GM18508 (cell line): ENCODE measurements around the gene PPP1R7.
"Not testable (repeated sequence)": the region's sequence is repeated elsewhere in the genome, so short reads cannot be mapped to it uniquely, and the experiment has no call there.

Experiments
- ATAC-seq: cut with Tn5 transposase; IDR thresholded peaks from one replicate; pipeline ENCODE4 v1.9.1; 2021; ENCODE audit warnings: moderate number of reproducible peaks; ENCODE audit not compliant: insufficient read depth, unreplicated experiment

Gene PPP1R7

GRCh38 chr2:241189093-241189855 lies 39.0 kb downstream of the PPP1R7 start:
- no peak for ATAC-seq

- ATAC-seq, result no peak
Observed at GRCh38 chr2:241189856-241190201, 39.6 kb downstream of the PPP1R7 start.

- ATAC-seq, result no peak
Observed at GRCh38 chr2:241190291-241190981, 40.2 kb downstream of the PPP1R7 start.

DNA sequence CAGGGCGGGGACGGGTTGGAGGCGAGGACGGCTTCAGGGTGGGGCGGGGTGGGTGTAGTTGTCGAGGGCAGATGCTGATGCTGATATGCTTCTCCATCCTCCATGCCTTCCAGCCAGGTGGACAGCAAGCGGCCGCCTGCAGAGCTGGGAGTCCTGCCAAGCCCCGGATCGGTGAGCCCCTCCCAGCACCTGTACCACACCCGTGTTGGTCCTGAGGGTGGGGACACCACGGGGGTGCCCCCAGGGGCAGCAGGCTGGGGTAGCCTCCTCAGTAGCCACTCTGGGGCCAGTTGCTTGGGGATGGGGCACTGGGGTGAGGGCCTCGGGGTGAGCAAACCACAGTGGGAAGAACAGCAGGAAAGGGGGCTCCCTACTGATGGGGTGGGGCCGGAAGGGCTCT lies 40.8 kb downstream of the PPP1R7 start:
- no peak for ATAC-seq

- ATAC-seq, result no peak
Observed at GRCh38 chr2:241193271-241193670, 43.0 kb downstream of the PPP1R7 start.

DNA sequence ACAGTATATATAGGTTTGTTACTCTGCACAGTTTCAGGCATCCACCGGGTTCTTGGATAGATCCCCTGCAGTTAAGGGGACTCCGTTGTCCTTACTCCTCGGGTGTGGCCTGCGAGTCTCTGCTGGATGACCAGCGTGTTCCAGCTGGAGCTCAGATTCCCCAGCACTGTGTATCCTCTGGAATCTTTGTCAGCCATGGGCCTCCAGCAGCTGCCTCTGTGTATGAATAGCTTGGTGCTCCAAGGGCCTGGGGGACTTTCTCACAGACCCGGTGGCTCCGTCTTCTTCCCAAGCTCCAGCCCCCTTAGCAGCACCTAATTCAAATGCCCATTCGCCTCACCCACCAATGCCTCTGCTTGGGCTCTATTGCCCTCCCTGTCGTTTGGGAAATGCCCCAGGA lies 44.5 kb downstream of the PPP1R7 start:
- ATAC-seq, result no peak

GRCh38 chr2:241195506-241196130 lies 45.4 kb downstream of the PPP1R7 start:
- ATAC-seq, result no peak

DNA sequence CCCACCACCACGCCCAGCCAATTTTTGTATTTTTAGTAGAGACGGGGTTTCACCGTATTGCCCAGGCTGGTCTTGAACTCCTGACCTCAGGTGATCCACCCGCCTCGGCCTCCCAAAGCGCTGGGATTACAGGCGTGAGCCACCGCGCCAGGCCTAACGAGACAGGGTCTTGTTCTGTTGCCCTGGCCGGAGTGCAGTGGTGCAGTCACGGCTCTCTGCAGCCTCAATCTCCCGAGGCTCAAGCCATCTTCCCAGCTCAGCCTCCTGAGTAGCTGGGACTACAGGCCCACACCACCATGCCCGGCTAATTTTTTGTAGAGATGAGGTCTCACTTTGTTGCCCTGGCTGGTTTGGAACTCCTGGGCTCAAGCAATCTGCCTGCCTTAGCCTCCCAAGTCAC lies 47.0 kb downstream of the PPP1R7 start:
- not testable (repeated sequence) for ATAC-seq

GRCh38 chr2:241197947-241198346 lies 47.7 kb downstream of the PPP1R7 start:
- no peak for ATAC-seq

DNA sequence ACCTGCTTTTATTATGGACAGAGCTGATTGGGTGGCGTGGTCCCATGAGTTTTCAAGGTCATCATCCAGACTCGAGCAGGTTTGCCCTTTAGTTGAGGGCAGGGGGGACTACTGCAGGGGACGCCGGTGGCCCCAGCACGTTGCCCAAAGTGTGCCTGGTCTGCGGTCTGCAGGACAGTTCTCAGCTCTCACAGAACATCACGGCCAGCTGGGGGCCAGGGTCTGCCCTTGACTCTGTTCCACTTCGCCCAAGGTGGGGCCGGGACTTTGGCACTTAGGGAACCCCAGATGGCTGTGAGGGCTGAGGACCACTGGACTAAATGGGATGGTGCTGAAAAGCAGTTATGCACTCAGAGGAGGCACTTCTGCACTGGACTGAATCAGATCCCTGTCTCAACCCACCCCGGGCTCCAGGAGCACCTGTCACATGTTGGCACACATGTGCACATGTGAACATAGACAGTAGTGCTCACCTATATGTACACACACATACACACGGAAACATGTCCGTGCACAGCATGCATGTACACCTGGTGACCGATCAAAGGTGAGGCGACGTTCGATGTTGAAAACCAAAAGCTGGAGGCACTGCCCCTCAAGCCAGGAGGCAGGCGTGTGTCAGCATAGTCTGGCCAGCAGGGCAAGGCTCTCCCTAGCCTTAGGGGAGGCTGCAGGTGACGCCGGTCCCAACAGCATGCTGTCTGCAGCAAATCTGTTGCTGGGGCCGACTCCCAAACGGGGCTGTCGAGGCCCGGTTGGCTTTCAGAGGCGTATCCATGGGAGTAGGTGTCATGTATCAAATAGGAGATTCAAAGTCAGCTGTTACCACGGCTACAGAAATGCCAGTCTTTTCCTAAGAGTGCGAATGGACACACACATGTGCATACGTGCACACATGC lies 48.4 kb downstream of the PPP1R7 start:
- ATAC-seq, result no peak

DNA sequence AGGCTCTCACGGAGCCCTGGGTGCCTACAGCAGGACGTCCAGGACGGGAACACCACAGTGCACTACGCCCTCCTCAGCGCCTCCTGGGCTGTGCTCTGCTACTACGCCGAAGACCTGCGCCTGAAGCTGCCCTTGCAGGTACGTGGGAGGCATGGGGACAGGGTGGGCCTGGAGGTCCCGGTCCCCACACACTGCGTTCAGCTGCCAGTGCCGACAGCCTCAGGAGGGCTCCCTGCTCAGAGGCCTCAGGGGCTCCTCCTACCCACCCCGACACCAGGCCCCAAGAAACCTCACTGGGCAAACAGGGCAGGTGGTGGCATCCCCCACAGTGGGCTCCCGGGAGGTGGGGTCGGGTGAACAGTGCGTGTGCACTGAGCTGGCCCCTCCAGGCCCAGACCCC lies 49.0 kb downstream of the PPP1R7 start:
- ATAC-seq, result no peak

GRCh38 chr2:241199897-241200821 lies 49.9 kb downstream of the PPP1R7 start:
- ATAC-seq, result no peak

DNA sequence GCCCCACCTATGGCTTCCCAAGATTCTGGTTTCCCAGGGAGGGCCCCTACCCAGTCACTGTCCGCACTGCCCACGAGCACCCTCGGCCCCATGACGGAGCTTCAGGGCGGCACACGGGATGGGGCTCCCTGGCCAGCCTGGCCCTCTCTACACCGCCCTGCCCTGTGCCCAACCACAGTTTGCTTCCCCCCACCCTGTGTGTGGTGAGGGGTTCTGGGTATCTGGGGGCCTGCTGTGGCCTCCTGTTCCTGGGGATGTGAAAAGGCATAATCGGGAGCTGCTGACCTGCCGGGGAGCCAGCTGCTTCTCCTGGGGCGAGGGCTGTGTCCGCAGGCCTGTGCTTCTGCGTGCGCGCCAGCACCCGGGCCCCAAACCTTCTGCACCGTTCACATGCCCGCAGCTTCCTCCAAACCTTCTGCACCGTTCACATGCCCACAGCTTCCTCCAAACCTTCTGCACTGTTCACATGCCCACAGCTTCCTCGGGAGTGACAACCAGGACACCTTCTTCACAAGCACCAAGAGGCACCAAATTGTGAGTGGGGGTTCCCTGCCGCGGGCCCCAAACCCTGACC lies 50.6 kb downstream of the PPP1R7 start:
- ATAC-seq, result no peak

- no peak for ATAC-seq
Observed at GRCh38 chr2:241201445-241202267, 51.4 kb downstream of the PPP1R7 start.

GRCh38 chr2:241202268-241202585 lies 52.0 kb downstream of the PPP1R7 start:
- no peak for ATAC-seq

GRCh38 chr2:241202681-241203080 lies 52.4 kb downstream of the PPP1R7 start:
- ATAC-seq, result no peak

DNA sequence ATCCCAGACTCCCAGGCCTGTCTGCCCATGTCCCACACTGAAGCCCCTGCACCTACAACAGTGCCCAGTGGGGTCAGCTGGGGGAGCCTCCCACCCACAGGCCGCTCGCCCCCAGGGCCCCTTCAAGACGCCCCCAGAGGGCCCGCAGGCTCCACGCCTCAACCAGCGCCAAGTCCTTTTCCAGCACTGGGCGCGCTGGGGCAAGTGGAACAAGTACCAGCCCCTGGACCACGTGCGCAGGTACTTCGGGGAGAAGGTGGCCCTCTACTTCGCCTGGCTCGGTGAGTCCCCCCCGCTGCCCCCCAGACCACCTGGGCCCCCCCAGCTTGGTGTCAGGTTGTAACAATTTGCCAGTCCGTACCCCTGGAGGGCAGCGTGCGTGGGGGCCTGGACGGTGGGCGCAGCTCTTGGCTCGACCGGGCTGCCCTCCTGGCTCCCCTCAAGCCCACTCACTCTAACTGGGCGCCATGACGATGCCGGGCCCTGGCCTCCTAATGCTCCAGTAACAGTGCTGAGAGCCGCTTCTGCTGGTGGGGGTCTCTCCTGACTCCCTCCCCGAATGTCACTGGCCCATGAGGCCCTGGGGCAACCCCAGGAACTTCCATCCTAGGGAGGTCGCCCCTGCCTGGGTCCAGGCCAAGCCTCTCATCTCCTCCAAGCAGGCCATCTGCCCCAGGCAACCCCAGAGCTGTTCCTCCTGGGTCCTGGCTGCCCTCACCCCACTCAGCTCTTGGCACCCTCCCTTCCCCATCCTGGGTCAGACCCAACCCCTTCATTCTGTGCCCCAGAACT lies 53.1 kb downstream of the PPP1R7 start:
- no peak for ATAC-seq

DNA sequence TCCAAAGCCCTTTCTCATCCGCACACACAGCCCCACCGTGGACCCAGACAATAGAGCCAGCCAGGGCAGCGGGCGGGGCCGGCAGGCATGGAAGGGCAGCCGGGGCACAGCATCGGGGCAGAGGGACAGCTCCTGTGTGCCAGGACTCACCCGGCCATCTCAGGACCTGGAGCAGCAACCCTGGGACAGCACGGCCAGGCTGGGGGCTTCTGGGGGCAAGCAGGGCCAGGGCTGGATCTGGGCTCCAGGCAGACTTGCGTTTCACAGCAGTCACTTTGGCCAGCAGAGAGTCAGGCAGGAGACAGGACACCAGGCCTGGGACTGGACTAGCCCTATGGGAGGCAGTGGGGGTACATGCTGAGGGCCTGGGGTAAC lies 53.7 kb downstream of the PPP1R7 start:
- ATAC-seq, result no peak
